OCI-LY3 (cell line): ENCODE data around the gene OR3A2.
"Not testable (repeated sequence)": the region's sequence is repeated elsewhere in the genome, so short reads cannot be mapped to it uniquely, and the experiment has no call there.

Experiments
- H2AFZ ChIP-seq: fragments of 200-600, 300-600 bp; shearing (Covaris generic); 2 replicates; pipeline ENCODE4 v1.6.0; 2014; ENCODE audit warnings: antibody characterized with exemption, low read depth, low read length
- H3K27ac ChIP-seq: fragments of 200-600, 300-600 bp; sonication (generic); 2 replicates; pipeline ENCODE4 v1.5.1; 2014; ENCODE audit warnings: mild to moderate bottlenecking, low read length, moderate library complexity, mixed read lengths
- H3K27me3 ChIP-seq: fragments of 200-600, 300-600 bp; sonication (generic); 2 replicates; pipeline ENCODE4 v1.6.1; 2014; ENCODE audit warnings: low read depth, low read length, mixed read lengths
- H3K36me3 ChIP-seq: fragments of 200-600, 300-600 bp; sonication (generic); replicated peaks from 2 replicates; pipeline ENCODE3; 2014; ENCODE audit warnings: low read depth, low read length, mixed read lengths
- H3K4me1 ChIP-seq: fragments of 300-600, 200-600 bp; sonication (generic); 2 replicates; pipeline ENCODE4 v1.6.1; 2014; ENCODE audit warnings: low read length, mixed read lengths
- H3K4me2 ChIP-seq: fragments of 200-600, 300-600 bp; sonication (generic); 2 replicates; pipeline ENCODE4 v1.6.1; 2014; ENCODE audit warnings: low read length, mixed read lengths
- H3K4me3 ChIP-seq: fragments of 300-600, 200-600 bp; sonication (generic); 2 replicates; pipeline ENCODE4 v1.5.1; 2014; ENCODE audit warnings: antibody characterized with exemption, mild to moderate bottlenecking, low read length, moderate library complexity
- H3K79me2 ChIP-seq: fragments of 300-600, 200-600 bp; shearing (Covaris generic); 2 replicates; pipeline ENCODE4 v1.6.1; 2014; ENCODE audit warnings: mild to moderate bottlenecking, low read length, mixed read lengths
- H3K9ac ChIP-seq: fragments of 300-600, 200-600 bp; shearing (Covaris generic); 2 replicates; pipeline ENCODE4 v1.6.0; 2014; ENCODE audit warnings: mild to moderate bottlenecking, low read length, moderate library complexity
- H3K9me3 ChIP-seq: fragments of 200-600, 300-600 bp; shearing (Covaris generic); 2 replicates; pipeline ENCODE4 v1.6.1; 2014; ENCODE audit warnings: low read length, mixed read lengths; ENCODE audit not compliant: insufficient read depth
- H4K20me1 ChIP-seq: fragments of 200-600, 300-600 bp; sonication (generic); 2 replicates; pipeline ENCODE4 v1.6.1; 2016; ENCODE audit warnings: low read length, mixed read lengths; ENCODE audit not compliant: insufficient read depth
- EZH2phosphoT487 ChIP-seq: fragments of 200-600 bp; shearing (Covaris generic); IDR thresholded peaks from 2 replicates; pipeline ENCODE4 v1.6.1; 2018; ENCODE audit warnings: antibody characterized with exemption, mixed run types, low read depth
- TF ChIP-seq, protein P1 (sequence below): fragments of 200-600, 300-600 bp; sonication (generic); IDR thresholded peaks from 2 replicates; pipeline ENCODE4 v1.5.1; 2014; ENCODE audit warnings: antibody characterized with exemption, low read length, low read depth

Gene OR3A2

DNA sequence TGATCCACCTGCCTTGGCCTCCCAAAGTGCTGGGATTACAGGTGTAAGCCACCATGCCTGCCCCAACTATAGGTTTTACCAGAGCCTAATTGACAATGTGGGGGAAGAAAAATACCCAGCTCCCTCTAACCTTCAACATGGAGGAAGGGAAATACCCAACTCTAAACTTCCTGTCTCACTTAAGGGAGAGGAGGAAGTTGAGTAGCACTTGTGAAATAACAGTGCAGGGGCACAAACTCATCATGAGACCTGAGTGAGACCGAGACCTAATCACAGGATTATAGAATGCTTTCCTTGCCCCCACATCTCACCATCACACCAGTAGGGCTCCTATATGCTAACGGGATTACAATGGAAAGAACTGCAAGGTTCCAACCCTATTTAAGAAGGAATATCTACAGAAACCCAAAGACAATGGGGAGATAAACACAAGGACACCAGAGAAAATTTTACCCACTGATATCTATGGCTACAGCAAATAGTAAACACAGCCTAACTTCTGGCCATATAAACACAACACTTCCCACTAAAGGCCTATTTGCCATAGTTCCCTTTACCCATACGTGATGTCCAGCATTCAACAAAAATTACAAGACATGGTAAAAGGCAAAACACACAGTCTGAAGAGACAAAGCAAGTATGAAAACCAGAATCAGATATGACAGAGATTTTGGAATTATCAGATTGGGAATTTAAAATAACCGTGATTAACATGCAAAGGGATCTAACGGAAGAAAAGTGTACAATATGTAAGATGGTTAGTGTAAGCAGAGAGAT is 114.8 kb downstream of the OR3A2 start:
- Histone ChIP-seq H3K4me3 (no peak overlapping the region), H3K27me3 (no peaks in the 10 kb centered on the region), H3K9me3 (no peaks in the 10 kb centered on the region), H3K27ac (no peak overlapping the region), H2AFZ (no peak overlapping the region), H3K9ac (no peak overlapping the region), H3K36me3 (no peaks in the 10 kb centered on the region), H3K4me1 (0 out of 2 replicates have a peak, but pooled peaks cover 3% of the 10 kb centered on the region), H3K4me2 (no peak overlapping the region), H3K79me2 (no peaks in the 10 kb centered on the region), H4K20me1 (no peaks in the 10 kb centered on the region)
- TF ChIP-seq EZH2phosphoT487 = no peak
- TF ChIP-seq, protein P1, sequence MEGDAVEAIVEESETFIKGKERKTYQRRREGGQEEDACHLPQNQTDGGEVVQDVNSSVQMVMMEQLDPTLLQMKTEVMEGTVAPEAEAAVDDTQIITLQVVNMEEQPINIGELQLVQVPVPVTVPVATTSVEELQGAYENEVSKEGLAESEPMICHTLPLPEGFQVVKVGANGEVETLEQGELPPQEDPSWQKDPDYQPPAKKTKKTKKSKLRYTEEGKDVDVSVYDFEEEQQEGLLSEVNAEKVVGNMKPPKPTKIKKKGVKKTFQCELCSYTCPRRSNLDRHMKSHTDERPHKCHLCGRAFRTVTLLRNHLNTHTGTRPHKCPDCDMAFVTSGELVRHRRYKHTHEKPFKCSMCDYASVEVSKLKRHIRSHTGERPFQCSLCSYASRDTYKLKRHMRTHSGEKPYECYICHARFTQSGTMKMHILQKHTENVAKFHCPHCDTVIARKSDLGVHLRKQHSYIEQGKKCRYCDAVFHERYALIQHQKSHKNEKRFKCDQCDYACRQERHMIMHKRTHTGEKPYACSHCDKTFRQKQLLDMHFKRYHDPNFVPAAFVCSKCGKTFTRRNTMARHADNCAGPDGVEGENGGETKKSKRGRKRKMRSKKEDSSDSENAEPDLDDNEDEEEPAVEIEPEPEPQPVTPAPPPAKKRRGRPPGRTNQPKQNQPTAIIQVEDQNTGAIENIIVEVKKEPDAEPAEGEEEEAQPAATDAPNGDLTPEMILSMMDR = no peak

DNA sequence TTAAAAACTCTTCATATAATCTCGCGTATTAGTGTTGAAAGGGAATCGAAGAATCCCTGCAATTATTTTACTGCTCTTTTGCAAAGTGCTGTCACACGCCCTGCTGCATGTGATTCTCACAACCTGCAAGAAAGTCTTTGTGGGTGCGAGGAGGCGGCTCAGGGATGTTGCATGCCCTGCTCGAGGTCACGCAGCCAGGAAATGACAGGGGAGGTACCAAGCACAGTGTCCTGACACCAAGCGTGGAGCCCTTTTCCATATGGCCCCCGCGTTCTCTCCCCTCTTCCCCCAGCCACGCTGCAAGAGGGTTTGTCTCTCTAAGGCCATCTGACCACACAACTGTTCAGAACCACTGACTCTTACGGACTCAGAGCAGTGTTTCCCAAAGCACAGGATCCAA is 125.5 kb downstream of the OR3A2 start:
- no peak overlapping the region for H3K27ac ChIP-seq
- no peaks in the 10 kb centered on the region for H3K36me3 ChIP-seq
- TF ChIP-seq, protein P1 = no peak
- TF ChIP-seq EZH2phosphoT487 = no peak
- H3K4me3 ChIP-seq = no peak overlapping the region
- no peaks in the 10 kb centered on the region for H3K79me2 ChIP-seq
- no peak overlapping the region for H2AFZ ChIP-seq
- H3K9ac ChIP-seq = no peak overlapping the region
- H3K9me3 ChIP-seq = no peaks in the 10 kb centered on the region
- no peaks in the 10 kb centered on the region for H3K27me3 ChIP-seq
- H4K20me1 ChIP-seq = no peaks in the 10 kb centered on the region
- no peak overlapping the region for H3K4me2 ChIP-seq
- H3K4me1 ChIP-seq = no peaks in the 10 kb centered on the region

DNA sequence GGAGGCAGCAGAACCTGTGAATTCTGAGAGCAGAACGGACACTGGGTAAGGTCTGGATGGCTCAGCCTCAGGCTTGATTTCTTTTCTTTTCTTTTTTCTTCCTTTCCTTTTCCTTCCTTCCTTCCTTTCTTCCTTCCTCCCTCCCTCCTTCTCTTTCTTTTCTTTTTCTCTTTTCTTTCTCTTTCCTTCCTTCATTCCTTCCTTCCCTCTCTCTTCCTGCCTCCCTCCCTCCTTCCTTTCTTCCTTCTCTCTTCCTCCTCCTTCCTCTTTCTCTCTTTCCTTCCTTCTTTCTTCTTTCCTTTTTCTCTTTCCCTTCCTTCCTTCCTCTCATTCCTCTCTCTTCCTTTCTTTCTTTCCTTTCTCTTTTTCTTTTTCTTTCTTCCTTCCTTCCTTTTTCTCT is 125.9 kb downstream of the OR3A2 start:
- Histone ChIP-seq H3K4me1 (no peaks in the 10 kb centered on the region), H2AFZ (no peak overlapping the region), H3K79me2 (no peaks in the 10 kb centered on the region), H3K9ac (no peak overlapping the region), H3K4me3 (no peak overlapping the region), H3K9me3 (no peaks in the 10 kb centered on the region), H3K4me2 (no peak overlapping the region), H3K36me3 (no peaks in the 10 kb centered on the region), H4K20me1 (no peaks in the 10 kb centered on the region), H3K27me3 (no peaks in the 10 kb centered on the region), H3K27ac (no peak overlapping the region)
- TF ChIP-seq EZH2phosphoT487 = no peak
- TF ChIP-seq, protein P1 = no peak

DNA sequence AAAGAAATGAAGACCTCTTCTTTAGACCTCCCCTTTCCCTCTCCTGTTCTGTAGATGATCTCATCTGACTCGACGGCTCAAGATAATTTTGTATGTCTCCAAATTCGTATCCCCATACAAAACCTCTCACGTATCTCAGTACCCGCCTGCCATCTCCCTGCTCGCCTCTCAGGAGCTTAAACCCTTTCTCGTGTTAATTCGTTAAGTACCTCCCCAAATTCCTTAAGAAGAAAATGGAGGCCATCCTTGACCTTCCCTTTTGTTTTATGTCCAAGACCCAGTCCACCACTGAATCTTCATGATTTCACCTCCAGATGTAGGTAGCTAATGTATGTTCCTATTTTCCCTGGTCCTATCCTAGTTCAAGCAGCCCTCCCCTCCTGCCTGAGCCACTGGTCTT is 129.5 kb downstream of the OR3A2 start:
- no peak overlapping the region for H2AFZ ChIP-seq
- H3K27ac ChIP-seq = no peak overlapping the region
- TF ChIP-seq, protein P1 = no peak
- TF ChIP-seq EZH2phosphoT487 = no peak

DNA sequence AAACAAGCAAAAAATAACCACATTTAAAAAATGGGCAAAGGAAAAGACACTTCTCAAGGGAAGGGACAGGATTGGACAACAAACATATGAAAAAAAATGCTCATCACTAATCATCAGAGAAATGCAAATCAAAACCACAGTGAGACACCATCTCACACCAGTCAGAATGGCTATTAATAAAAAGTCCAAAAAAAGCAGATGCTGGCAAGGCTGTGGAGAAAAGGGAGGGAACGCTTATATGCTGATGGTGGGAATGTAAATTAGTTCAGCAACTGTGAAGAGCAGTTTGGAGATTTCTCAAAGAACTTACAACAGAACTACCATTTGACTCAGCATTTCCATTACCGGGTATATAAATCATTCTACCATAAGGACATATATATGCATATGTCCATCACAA is 137.1 kb downstream of the OR3A2 start:
- not testable (repeated sequence) for H3K27ac ChIP-seq, H3K4me2 ChIP-seq, H3K4me3 ChIP-seq, H3K27me3 ChIP-seq, H4K20me1 ChIP-seq, H3K9ac ChIP-seq, H3K4me1 ChIP-seq, H3K36me3 ChIP-seq, H3K9me3 ChIP-seq, H2AFZ ChIP-seq, H3K79me2 ChIP-seq

More for the DNA sequence above, 129.5 kb downstream of the OR3A2 start:
- Histone ChIP-seq H3K4me2 (no peak overlapping the region), H3K9ac (no peak overlapping the region), H3K36me3 (no peaks in the 10 kb centered on the region), H3K27me3 (no peaks in the 10 kb centered on the region), H4K20me1 (no peaks in the 10 kb centered on the region), H3K9me3 (no peaks in the 10 kb centered on the region), H3K4me3 (no peak overlapping the region), H3K79me2 (no peaks in the 10 kb centered on the region), H3K4me1 (no peaks in the 10 kb centered on the region)

DNA sequence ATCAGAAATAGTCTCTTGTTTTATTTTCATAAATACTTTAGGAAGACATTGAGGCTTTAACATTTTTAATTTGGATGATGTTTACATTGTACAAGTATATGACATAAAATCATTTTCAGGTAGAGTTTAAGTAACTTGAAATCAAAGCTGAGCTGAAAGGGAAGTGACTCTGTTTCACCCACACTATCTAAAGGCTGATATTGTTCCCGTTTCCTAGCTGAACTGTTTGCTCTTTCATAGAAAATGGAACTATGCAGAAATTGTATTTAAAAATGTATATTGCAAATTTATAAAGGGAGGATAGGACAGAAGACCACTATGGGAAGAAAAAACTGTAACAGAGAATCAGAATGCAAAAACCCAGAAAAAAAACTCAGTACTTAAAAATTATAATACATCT is 141.3 kb downstream of the OR3A2 start:
- not testable (repeated sequence) for H3K9me3 ChIP-seq, H3K4me3 ChIP-seq, H3K27ac ChIP-seq, H2AFZ ChIP-seq, H3K4me1 ChIP-seq, H3K27me3 ChIP-seq, H3K9ac ChIP-seq, H3K79me2 ChIP-seq, H3K4me2 ChIP-seq, H4K20me1 ChIP-seq, H3K36me3 ChIP-seq
